HK-2 (cell line): ENCODE results near the gene PRSS12.
"Not testable (repeated sequence)": the region's sequence is repeated elsewhere in the genome, so short reads cannot be mapped to it uniquely, and the experiment has no call there.

Experiments
- DNase-seq: peaks from one replicate; pipeline ENCODE4 v3.0.0-alpha.2; 2018; ENCODE audit not compliant: unreplicated experiment

The PRSS12 gene

GRCh38 chr4:118276580-118276979, 76.2 kb downstream of the PRSS12 start:
- DNase-seq = no peak

- DNase-seq = no peak
Measured at GRCh38 chr4:118273642-118274041, 79.2 kb downstream of the PRSS12 start.

- no peak for DNase-seq
Measured at GRCh38 chr4:118271788-118272187, 81.0 kb downstream of the PRSS12 start.

GRCh38 chr4:118270492-118270891, 82.3 kb downstream of the PRSS12 start:
- DNase-seq = no peak

GRCh38 chr4:118268780-118269179, 84.0 kb downstream of the PRSS12 start:
- DNase-seq = no peak

DNA sequence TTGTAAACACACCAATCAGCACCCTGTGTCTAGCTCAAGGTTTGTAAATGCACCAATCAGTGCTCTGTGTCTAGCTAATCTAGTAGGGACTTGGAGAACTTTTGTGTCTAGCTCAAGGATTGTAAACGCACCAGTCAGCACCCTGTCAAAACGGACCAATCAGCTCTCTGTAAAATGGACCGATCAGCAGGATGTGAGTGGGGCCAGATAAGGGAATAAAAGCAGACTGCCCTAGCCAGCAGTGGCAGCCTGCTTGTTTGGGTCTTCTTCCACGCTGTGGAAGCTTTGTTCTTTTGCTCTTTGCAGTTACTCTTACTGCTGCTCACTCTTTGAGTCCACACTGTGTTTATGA, 86.7 kb downstream of the PRSS12 start:
- not testable (repeated sequence) for DNase-seq

GRCh38 chr4:118265312-118266144, 87.3 kb downstream of the PRSS12 start:
- DNase-seq = peak; percentile 40

- no peak for DNase-seq
Measured at GRCh38 chr4:118264096-118264495, 88.7 kb downstream of the PRSS12 start.

DNA sequence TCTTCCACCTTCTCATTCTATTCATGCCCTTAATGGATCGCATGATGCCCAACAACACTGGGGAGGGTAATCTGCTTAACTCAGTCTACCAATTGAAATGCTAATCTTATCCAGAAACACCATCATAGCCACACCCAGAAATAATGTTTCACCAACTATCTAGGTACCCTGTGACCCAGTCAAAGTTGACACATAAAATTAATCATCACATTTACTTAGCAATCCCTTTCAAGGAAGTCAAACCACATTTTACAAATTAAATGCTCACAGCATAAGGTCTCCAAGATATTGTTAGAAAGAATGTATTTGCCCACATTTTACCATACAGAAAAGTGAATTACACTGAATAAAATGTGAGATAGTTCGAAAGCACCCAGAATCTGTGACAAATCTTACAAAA, 92.5 kb downstream of the PRSS12 start:
- DNase-seq = no peak

- DNase-seq = no peak
Measured at GRCh38 chr4:118259111-118259510, 93.7 kb downstream of the PRSS12 start.

- no peak for DNase-seq
Measured at GRCh38 chr4:118254368-118254767, 98.4 kb downstream of the PRSS12 start.

- no peak for DNase-seq
Measured at GRCh38 chr4:118249890-118250289, 102.9 kb downstream of the PRSS12 start.

DNA sequence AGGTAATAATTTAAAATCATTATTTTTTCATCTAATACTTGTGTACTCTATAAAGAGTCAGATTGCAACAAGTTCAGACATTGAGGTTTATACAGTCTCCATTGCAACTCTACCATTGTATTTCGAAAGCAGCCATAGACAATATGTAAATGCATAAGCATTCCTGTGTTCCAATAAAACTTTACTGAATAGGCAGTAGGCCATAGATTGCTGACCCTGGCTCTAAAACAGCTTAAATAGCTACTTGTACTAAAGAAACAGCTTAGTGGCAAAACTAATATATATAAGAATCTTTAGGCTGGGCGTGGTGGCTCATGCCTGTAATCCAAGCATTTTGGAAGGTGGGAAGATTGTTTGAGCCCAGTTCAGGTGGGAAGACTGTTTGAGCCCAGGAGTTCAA, 115.3 kb downstream of the PRSS12 start:
- no peak for DNase-seq

- DNase-seq = no peak
Measured at GRCh38 chr4:118235566-118236120, 117.2 kb downstream of the PRSS12 start.
